ACC112 (cell line): Measurements from ENCODE around the gene ARHGAP10.
"Not testable (repeated sequence)": the region's sequence is repeated elsewhere in the genome, so short reads cannot be mapped to it uniquely, and the experiment has no call there.

Experiments
- H2AFZ ChIP-seq: fragments of 200-600 bp; sonication (generic); one replicate; pipeline ENCODE4 v1.6.0; 2017; ENCODE audit warnings: antibody characterized with exemption, low read length; ENCODE audit not compliant: unreplicated experiment
- H3K27ac ChIP-seq: fragments of 200-600 bp; sonication (generic); 2 replicates; pipeline ENCODE4 v1.5.1; 2014; ENCODE audit warnings: low read depth, mild to moderate bottlenecking, antibody characterized with exemption, low read length, moderate library complexity
- H3K27me3 ChIP-seq: fragments of 200-600 bp; sonication (generic); 2 replicates; pipeline ENCODE4 v1.6.1; 2014; ENCODE audit warnings: mild to moderate bottlenecking, antibody characterized with exemption, low read length, moderate library complexity, mixed read lengths; ENCODE audit not compliant: insufficient read depth
- H3K36me3 ChIP-seq: fragments of 200-600 bp; sonication (generic); 2 replicates; pipeline ENCODE4 v1.6.1; 2016; ENCODE audit warnings: mild to moderate bottlenecking, antibody characterized with exemption, low read length, moderate library complexity, mixed read lengths; ENCODE audit not compliant: insufficient read depth
- H3K4me1 ChIP-seq: fragments of 200-600 bp; sonication (generic); one replicate; pipeline ENCODE4 v1.6.1; 2016; ENCODE audit warnings: low read length, mixed read lengths; ENCODE audit not compliant: insufficient read depth, unreplicated experiment, control insufficient read depth
- H3K4me3 ChIP-seq: fragments of 200-600 bp; sonication (generic); 2 replicates; pipeline ENCODE4 v1.5.1; 2014; ENCODE audit warnings: mild to moderate bottlenecking, low read depth, low read length
- H3K79me2 ChIP-seq: fragments of 200-600 bp; sonication (generic); one replicate; pipeline ENCODE4 v1.6.0; 2016; ENCODE audit warnings: low read length; ENCODE audit not compliant: control insufficient read depth, unreplicated experiment, insufficient read depth

ARHGAP10 gene

DNA sequence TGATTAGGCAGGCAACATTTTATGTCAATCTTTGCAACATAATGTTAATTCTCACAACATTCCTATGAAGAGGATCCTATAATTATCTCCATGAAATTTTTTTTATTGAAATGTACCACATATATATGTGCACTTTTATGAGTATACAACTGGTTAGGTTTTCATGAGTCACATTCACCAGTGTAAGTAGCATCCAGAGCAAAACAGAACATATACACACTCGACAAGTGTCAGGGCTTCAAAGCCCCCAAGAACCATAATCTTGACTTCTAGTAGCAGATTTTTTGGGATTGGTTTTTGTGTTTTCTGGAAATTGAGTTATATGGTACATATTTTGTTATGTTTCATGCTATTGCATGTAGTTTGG is 62.4 kb downstream of the ARHGAP10 start:
- Histone ChIP-seq H3K4me3 (no peak overlapping the region), H3K27me3 (no peaks in the 10 kb centered on the region), H3K4me1 (peaks cover 17% of the 10 kb centered on the region), H3K36me3 (no peaks in the 10 kb centered on the region), H3K27ac (no peak overlapping the region), H3K79me2 (peaks cover 46% of the 10 kb centered on the region), H2AFZ (no peak overlapping the region)

DNA sequence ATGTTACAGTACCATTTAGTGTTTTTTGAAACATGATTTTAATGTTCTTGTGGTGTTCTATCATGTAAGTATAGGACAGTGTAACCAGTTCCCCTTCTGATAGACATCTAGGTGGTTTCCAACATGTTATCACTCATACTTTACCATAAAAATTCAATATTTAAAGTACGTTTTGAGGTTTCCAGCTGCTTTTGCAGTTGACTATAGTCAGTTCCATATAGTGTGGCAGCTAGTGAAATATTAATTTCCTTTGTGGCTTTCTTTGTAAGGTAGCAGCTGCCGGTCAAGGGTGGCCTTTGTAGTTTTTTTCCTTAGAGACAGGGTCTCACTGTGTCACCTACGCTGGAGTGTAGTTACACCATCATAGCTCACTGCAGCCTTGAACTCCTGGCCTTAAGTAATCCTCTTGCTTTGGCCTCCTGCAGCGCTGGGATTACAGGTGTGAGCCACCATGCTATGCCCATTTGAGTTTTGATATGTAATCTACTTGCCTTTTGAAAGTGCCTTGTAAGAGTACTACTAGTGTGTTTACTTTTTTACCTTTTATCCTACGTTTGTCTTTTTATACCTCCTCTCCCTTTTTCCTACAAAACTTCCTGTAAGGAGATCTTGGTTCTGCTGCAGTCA is 63.0 kb downstream of the ARHGAP10 start:
- no peak overlapping the region for H3K27ac ChIP-seq
- H3K79me2 ChIP-seq, result peaks cover 43% of the 10 kb centered on the region
- peaks cover 13% of the 10 kb centered on the region for H3K4me1 ChIP-seq

GRCh38 chr4:147799057-147799456 is 67.2 kb downstream of the ARHGAP10 start:
- H3K27ac ChIP-seq, H2AFZ ChIP-seq, H3K4me3 ChIP-seq, H3K27me3 ChIP-seq, H3K4me1 ChIP-seq, H3K36me3 ChIP-seq: not testable (repeated sequence)
- peaks cover 58% of the 10 kb centered on the region for H3K79me2 ChIP-seq

More for the DNA sequence above, 63.0 kb downstream of the ARHGAP10 start:
- no peaks in the 10 kb centered on the region for H3K27me3 ChIP-seq
- no peak overlapping the region for H2AFZ ChIP-seq
- H3K4me3 ChIP-seq, result no peak overlapping the region
- no peaks in the 10 kb centered on the region for H3K36me3 ChIP-seq

GRCh38 chr4:147799986-147800555 is 68.2 kb downstream of the ARHGAP10 start:
- Histone ChIP-seq H3K27me3 (no peaks in the 10 kb centered on the region), H3K27ac (no peak overlapping the region), H3K4me3 (no peak overlapping the region), H3K4me1 (no peaks in the 10 kb centered on the region), H3K79me2 (peaks cover 62% of the 10 kb centered on the region), H3K36me3 (no peaks in the 10 kb centered on the region), H2AFZ (no peak overlapping the region)

DNA sequence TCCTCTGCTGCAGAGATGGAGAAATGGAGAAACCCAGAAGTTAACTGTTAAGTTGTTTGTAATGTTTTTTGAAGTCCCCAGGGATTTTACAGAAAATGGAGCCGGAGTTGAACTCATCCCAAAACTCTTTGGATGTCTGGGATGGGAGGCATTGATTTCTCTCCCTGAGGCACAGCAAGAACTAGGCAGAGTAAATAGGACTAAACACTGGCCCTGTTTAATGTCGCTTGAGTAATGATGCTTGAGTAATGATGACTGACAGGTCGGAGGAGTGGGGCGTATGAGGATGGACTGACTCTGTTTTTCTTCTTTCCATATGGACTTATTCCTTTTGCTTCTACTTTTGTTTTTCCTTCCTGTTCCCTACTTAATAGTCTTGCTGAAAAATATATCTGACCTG is 69.9 kb downstream of the ARHGAP10 start:
- Histone ChIP-seq H3K27me3 (no peaks in the 10 kb centered on the region), H2AFZ (no peak overlapping the region), H3K4me3 (no peak overlapping the region), H3K36me3 (no peaks in the 10 kb centered on the region), H3K4me1 (no peaks in the 10 kb centered on the region), H3K27ac (no peak overlapping the region), H3K79me2 (peaks cover 62% of the 10 kb centered on the region)

- Histone ChIP-seq H3K27me3 (no peaks in the 10 kb centered on the region), H3K36me3 (no peaks in the 10 kb centered on the region), H3K79me2 (peaks cover 60% of the 10 kb centered on the region), H3K27ac (no peak overlapping the region), H3K4me1 (no peaks in the 10 kb centered on the region), H3K4me3 (no peak overlapping the region), H2AFZ (no peak overlapping the region)
These were observed 70.5 kb downstream of the ARHGAP10 start for GRCh38 chr4:147802346-147802745.

GRCh38 chr4:147805946-147806345 is 74.1 kb downstream of the ARHGAP10 start:
- Histone ChIP-seq H3K36me3 (no peaks in the 10 kb centered on the region), H3K27me3 (no peaks in the 10 kb centered on the region), H3K4me1 (peaks cover 12% of the 10 kb centered on the region), H3K79me2 (peaks cover 54% of the 10 kb centered on the region), H2AFZ (no peak overlapping the region), H3K4me3 (no peak overlapping the region), H3K27ac (no peak overlapping the region)

GRCh38 chr4:147808447-147808846 is 76.6 kb downstream of the ARHGAP10 start:
- no peak overlapping the region for H2AFZ ChIP-seq
- H3K27ac ChIP-seq, result no peak overlapping the region
- H3K36me3 ChIP-seq, result no peaks in the 10 kb centered on the region
- H3K79me2 ChIP-seq, result peaks cover 42% of the 10 kb centered on the region
- no peaks in the 10 kb centered on the region for H3K27me3 ChIP-seq
- peaks cover 12% of the 10 kb centered on the region for H3K4me1 ChIP-seq
- H3K4me3 ChIP-seq, result no peak overlapping the region

DNA sequence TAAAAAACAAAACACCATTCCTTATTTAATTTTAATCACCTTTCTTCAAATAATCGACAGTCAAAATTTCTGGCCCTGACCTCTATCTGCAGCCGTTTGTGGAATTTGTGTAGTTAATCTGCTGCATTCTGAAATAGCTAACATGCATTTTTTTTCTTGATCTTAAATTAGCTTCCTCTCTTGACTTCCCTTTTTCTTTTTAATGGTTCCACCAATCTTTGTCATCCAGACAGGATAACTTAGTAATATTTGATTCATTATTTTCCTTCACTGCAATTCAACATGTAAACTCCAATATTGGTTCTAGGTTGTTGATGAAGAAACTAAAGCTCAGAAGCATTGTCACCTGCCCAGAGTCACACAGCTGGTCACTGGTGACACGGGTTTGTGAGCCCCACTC is 77.3 kb downstream of the ARHGAP10 start:
- H3K27ac ChIP-seq, result no peak overlapping the region

GRCh38 chr4:147811878-147812277 is 80.0 kb downstream of the ARHGAP10 start:
- H3K27me3 ChIP-seq, result no peaks in the 10 kb centered on the region
- no peak overlapping the region for H3K27ac ChIP-seq
- no peak overlapping the region for H2AFZ ChIP-seq
- H3K4me1 ChIP-seq, result peaks cover 12% of the 10 kb centered on the region
- H3K79me2 ChIP-seq, result peaks cover 40% of the 10 kb centered on the region
- no peak overlapping the region for H3K4me3 ChIP-seq
- H3K36me3 ChIP-seq, result no peaks in the 10 kb centered on the region

More for the DNA sequence above, 77.3 kb downstream of the ARHGAP10 start:
- Histone ChIP-seq H3K4me3 (no peak overlapping the region), H3K79me2 (peaks cover 35% of the 10 kb centered on the region), H2AFZ (no peak overlapping the region), H3K36me3 (no peaks in the 10 kb centered on the region), H3K27me3 (no peaks in the 10 kb centered on the region), H3K4me1 (peaks cover 12% of the 10 kb centered on the region)

DNA sequence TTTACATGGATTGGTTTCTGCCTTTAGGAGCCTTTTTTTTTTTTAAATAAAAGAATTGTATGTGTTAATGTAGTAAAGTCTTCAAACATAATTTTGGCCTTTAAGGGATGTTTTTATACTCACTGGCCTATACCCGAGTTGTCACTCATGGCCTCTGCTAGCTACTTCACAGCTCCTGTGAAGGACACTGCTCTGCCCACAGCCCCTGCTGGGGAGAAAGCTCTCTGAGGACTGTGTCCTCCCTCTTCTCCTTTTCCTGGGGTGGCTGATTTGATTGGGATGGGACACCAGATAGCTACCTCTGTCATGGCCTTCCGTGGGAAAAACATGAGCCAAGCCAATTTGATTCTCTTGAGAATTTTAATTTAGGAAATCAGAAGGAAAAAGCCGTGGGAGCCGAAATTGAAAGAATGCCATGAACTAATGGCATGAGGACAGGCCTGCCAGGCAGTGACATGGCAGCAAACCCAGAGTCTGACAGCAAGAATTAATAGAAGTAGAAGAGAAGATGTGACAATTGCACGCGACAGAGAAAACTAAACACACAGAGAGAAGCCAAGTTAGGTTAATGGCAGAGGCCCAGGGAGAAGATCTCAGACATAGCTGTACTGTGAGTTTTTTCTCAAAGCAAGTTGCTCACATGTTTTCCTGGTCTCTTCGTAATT is 81.4 kb downstream of the ARHGAP10 start:
- H2AFZ ChIP-seq, result no peak overlapping the region
- H3K27ac ChIP-seq, result no peak overlapping the region
- H3K79me2 ChIP-seq, result peaks cover 36% of the 10 kb centered on the region
- H3K36me3 ChIP-seq, result no peaks in the 10 kb centered on the region
- peaks cover 5% of the 10 kb centered on the region for H3K4me1 ChIP-seq
- no peak overlapping the region for H3K4me3 ChIP-seq
- H3K27me3 ChIP-seq, result no peaks in the 10 kb centered on the region
